Measurements from ENCODE around the gene RALGAPA2. TPM values are rescaled to one million over a fixed set of nuclear protein-coding genes. Genes with fewer than 3 reads are reported as not detected.

Gene RALGAPA2
- total and polyA plus RNA-seq, 2 donors from 2014 or later = 5.9 to 66.7 TPM

- H3K9ac ChIP-seq (ENCODE audit: low read length in 3 of 3) = no peak overlapping the region
- FAIRE-seq (no peak), DNase-seq (no peak)
- peaks cover 0 to 17% (median 11%) of the 10 kb centered on the region in 3 donors for H3K36me3 ChIP-seq (ENCODE audit: control insufficient read depth in 2 of 3, insufficient read depth in 3 of 3, low read length in 3 of 3)
- no peaks in the 10 kb centered on the region for H3K4me1 ChIP-seq (ENCODE audit: control insufficient read depth in 2 of 3, insufficient read depth in 2 of 3, low read depth in 1 of 3, low read length in 3 of 3)
- no peak overlapping the region for H3K4me3 ChIP-seq (ENCODE audit: low read length in 3 of 3)
- no peaks in the 10 kb centered on the region for H3K27me3 ChIP-seq (ENCODE audit: control insufficient read depth, insufficient read depth, low read length)
- no peaks in the 10 kb centered on the region for H3K9me3 ChIP-seq (ENCODE audit: control insufficient read depth in 2 of 3, insufficient read depth in 1 of 3, low read length in 3 of 3)
- intact Hi-C loops (cut with DNase I) = no loop called here
- H3K27ac ChIP-seq (ENCODE audit: low read depth in 2 of 2, low read length in 2 of 2) = no peak overlapping the region
- TF ChIP-seq, protein P1, sequence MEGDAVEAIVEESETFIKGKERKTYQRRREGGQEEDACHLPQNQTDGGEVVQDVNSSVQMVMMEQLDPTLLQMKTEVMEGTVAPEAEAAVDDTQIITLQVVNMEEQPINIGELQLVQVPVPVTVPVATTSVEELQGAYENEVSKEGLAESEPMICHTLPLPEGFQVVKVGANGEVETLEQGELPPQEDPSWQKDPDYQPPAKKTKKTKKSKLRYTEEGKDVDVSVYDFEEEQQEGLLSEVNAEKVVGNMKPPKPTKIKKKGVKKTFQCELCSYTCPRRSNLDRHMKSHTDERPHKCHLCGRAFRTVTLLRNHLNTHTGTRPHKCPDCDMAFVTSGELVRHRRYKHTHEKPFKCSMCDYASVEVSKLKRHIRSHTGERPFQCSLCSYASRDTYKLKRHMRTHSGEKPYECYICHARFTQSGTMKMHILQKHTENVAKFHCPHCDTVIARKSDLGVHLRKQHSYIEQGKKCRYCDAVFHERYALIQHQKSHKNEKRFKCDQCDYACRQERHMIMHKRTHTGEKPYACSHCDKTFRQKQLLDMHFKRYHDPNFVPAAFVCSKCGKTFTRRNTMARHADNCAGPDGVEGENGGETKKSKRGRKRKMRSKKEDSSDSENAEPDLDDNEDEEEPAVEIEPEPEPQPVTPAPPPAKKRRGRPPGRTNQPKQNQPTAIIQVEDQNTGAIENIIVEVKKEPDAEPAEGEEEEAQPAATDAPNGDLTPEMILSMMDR (IDR thresholded peaks at IDR 0.05; ENCODE audit: borderline replicate concordance, extremely low read depth, insufficient read depth) = no peak
Observed at GRCh38 chr20:20505554-20505953, 206.9 kb downstream of the RALGAPA2 start.

DNA sequence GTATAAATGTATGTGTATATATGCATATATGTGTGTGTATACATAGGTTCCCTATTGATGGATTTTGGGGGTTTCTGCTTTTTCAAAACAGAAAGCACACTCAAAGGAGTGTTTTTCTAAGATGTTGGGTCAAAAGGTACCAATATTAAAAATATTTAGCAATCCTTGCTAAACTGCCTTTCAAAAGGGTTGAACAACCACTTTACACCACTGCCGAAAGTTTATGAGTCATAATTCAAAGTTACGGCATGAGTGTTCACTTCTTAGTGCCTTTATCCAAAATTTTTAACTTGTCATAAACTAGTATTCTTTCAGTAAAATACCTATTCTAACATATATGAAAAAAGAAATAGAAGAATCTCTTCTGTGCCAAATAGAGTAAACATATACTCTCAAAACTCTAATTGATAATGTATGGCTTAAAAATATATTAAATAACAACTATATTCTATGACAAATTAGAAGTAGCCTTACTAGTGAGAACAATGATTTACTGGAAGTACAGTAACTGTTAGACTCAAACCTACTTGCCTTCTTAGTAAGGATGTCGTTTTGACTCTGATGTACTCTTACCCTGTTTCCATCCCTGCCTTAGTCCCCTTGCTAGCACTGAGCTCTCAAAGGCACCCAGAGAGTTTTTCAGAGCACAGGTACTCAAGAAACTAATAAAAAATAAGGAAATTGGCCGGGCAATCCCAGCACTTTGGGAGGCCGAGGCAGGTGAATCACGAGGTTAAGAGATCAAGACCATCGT, 208.5 kb downstream of the RALGAPA2 start:
- FAIRE-seq (no peak), DNase-seq (no peak)
- no peak overlapping the region for H3K9ac ChIP-seq (ENCODE audit: low read length in 3 of 3)
- peaks cover 0 to 24% (median 12%) of the 10 kb centered on the region in 3 donors for H3K36me3 ChIP-seq (ENCODE audit: control insufficient read depth in 2 of 3, insufficient read depth in 3 of 3, low read length in 3 of 3)
- intact Hi-C loops (cut with DNase I) = no loop called here
- H3K9me3 ChIP-seq (ENCODE audit: control insufficient read depth in 2 of 3, insufficient read depth in 1 of 3, low read length in 3 of 3) = no peaks in the 10 kb centered on the region
- TF ChIP-seq, protein P1 (IDR thresholded peaks at IDR 0.05; ENCODE audit: borderline replicate concordance, extremely low read depth, insufficient read depth) = no peak
- H3K4me3 ChIP-seq (ENCODE audit: low read length in 3 of 3) = no peak overlapping the region
- no peaks in the 10 kb centered on the region for H3K4me1 ChIP-seq (ENCODE audit: control insufficient read depth in 2 of 3, insufficient read depth in 2 of 3, low read depth in 1 of 3, low read length in 3 of 3)
- H3K27me3 ChIP-seq (ENCODE audit: control insufficient read depth, insufficient read depth, low read length) = no peaks in the 10 kb centered on the region
- no peak overlapping the region for H3K27ac ChIP-seq (ENCODE audit: low read depth in 2 of 2, low read length in 2 of 2)

DNA sequence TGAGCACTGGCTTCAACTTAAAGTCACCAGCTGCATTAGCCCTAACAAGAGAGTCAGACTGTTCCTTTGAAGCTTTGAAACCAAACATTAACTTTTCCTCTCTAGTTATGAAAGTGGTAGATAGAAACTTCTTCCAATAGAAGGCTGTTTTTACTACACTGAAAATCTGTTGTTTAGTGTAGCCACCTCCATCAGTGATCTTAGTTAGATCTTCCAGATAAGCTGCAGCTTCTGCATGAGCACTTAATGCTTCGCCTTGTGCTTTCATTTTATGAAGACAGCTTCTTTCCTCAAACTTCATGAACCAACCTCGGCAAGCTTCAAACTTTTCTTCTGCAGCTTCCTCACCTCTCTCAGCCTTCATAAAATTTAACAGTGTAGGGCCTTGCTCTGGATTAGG, 211.3 kb downstream of the RALGAPA2 start:
- H3K36me3 ChIP-seq (ENCODE audit: control insufficient read depth in 2 of 3, insufficient read depth in 3 of 3, low read length in 3 of 3) = peaks cover 0 to 32% (median 19%) of the 10 kb centered on the region in 3 donors
- no peak overlapping the region for H3K4me3 ChIP-seq (ENCODE audit: low read length in 3 of 3)
- H3K9me3 ChIP-seq (ENCODE audit: control insufficient read depth in 2 of 3, insufficient read depth in 1 of 3, low read length in 3 of 3) = no peaks in the 10 kb centered on the region
- DNase-seq (no peak), FAIRE-seq (no peak)
- intact Hi-C loops (cut with DNase I) = no loop called here
- H3K27ac ChIP-seq (ENCODE audit: low read depth in 2 of 2, low read length in 2 of 2) = no peak overlapping the region
- H3K9ac ChIP-seq (ENCODE audit: low read length in 3 of 3) = no peak overlapping the region
- TF ChIP-seq, protein P1 (IDR thresholded peaks at IDR 0.05; ENCODE audit: borderline replicate concordance, extremely low read depth, insufficient read depth) = no peak
- H3K4me1 ChIP-seq (ENCODE audit: control insufficient read depth in 2 of 3, insufficient read depth in 2 of 3, low read depth in 1 of 3, low read length in 3 of 3) = no peaks in the 10 kb centered on the region
- H3K27me3 ChIP-seq (ENCODE audit: control insufficient read depth, insufficient read depth, low read length) = no peaks in the 10 kb centered on the region

Measured in kidney (tissue), 14 donors.